Glutamatergic neuron (in vitro differentiated cells): ENCODE measurements around the gene RILP. TPM values are rescaled to one million over a fixed set of nuclear protein-coding genes. Genes with fewer than 3 reads are reported as not detected.

Source experiments
- DNase-seq: peaks from one replicate; pipeline ENCODE4 v3.0.0; 2022
- H3K27ac Mint-ChIP-seq: one replicate; pipeline ENCODE4 v1.8.0; 2020; ENCODE audit warnings: mild to moderate bottlenecking, mixed read lengths, inconsistent platforms; ENCODE audit not compliant: unreplicated experiment
- H3K27me3 Mint-ChIP-seq: one replicate; pipeline ENCODE4 v1.8.0; 2020; ENCODE audit warnings: mild to moderate bottlenecking, moderate library complexity, mixed read lengths, inconsistent platforms; ENCODE audit not compliant: unreplicated experiment
- H3K36me3 Mint-ChIP-seq: one replicate; pipeline ENCODE4 v1.8.0; 2020; ENCODE audit warnings: mild to moderate bottlenecking, mixed read lengths, inconsistent platforms; ENCODE audit not compliant: unreplicated experiment
- H3K4me1 Mint-ChIP-seq: one replicate; pipeline ENCODE4 v1.8.0; 2020; ENCODE audit warnings: mild to moderate bottlenecking, low read depth, mixed read lengths, inconsistent platforms; ENCODE audit not compliant: unreplicated experiment
- H3K4me3 Mint-ChIP-seq: one replicate; pipeline ENCODE4 v1.8.0; 2020; ENCODE audit warnings: mild to moderate bottlenecking, mixed read lengths, inconsistent platforms; ENCODE audit not compliant: unreplicated experiment
- H3K9me3 Mint-ChIP-seq: one replicate; pipeline ENCODE4 v1.8.0; 2020; ENCODE audit warnings: mild to moderate bottlenecking, moderate library complexity, mixed read lengths, inconsistent platforms; ENCODE audit not compliant: unreplicated experiment
- total RNA-seq: library from RNA; stranded (reverse); fragmentation: NEBNext Ultra II Directional; extraction: Animal tissue kit (Norgen Biotek cat#: 25700); gene quantifications from one replicate; pipeline ENCODE4 v1.2.1, GENCODE V29; 2021; ENCODE audit not compliant: unreplicated experiment
- TF ChIP-seq, protein P1 (sequence below): fragments of 200-600 bp; sonication (generic); IDR thresholded peaks from one replicate; pipeline ENCODE4 v1.5.0; 2021; ENCODE audit not compliant: partially characterized antibody, unreplicated experiment

The RILP gene
- total RNA-seq, 1 donor from 2014 or later, result 4.2 TPM

DNA sequence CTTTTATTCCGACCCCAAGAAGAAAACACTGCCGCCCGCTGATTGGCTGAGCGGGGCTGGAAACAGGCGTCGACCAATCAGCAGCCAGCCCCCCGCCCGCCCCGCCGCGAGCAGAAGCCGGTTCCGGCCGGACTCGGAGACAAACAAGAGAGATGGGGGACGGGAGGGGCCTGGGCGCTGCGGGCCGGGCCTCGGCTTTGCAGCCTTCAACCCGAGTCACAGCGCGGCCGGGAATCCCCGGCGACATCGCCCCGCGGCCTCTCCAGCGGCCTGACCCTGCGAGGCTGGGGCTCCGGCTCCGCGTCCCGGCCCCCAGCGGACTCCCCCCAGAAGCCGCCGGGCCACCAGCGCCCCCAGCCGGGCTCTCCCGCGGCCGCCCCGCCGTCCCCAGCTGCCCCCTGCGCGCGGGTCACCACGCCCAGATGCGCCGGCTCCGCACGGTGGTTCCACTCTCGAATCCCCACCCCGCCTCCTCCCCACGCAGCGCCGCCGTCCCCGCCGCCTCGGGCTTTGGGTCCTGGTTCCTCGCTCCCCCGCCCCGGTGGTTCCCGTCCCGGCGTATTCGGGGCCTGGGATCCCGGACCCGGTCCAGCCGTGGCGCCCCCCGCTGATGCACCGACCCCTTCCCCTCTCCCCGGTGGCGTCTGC lies 20.7 kb downstream of the RILP start:
- Mint-ChIP-seq H3K4me1 (peaks cover 18% of the 10 kb centered on the region), H3K4me3 (peak overlapping the region; percentile 89), H3K27ac (peak overlapping the region; percentile 94), H3K27me3 (peaks cover 14% of the 10 kb centered on the region), H3K9me3 (peaks cover 13% of the 10 kb centered on the region), H3K36me3 (no peaks in the 10 kb centered on the region)
- DNase-seq, result peak; percentile 99
- TF ChIP-seq, protein P1, sequence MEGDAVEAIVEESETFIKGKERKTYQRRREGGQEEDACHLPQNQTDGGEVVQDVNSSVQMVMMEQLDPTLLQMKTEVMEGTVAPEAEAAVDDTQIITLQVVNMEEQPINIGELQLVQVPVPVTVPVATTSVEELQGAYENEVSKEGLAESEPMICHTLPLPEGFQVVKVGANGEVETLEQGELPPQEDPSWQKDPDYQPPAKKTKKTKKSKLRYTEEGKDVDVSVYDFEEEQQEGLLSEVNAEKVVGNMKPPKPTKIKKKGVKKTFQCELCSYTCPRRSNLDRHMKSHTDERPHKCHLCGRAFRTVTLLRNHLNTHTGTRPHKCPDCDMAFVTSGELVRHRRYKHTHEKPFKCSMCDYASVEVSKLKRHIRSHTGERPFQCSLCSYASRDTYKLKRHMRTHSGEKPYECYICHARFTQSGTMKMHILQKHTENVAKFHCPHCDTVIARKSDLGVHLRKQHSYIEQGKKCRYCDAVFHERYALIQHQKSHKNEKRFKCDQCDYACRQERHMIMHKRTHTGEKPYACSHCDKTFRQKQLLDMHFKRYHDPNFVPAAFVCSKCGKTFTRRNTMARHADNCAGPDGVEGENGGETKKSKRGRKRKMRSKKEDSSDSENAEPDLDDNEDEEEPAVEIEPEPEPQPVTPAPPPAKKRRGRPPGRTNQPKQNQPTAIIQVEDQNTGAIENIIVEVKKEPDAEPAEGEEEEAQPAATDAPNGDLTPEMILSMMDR, result no peak

DNA sequence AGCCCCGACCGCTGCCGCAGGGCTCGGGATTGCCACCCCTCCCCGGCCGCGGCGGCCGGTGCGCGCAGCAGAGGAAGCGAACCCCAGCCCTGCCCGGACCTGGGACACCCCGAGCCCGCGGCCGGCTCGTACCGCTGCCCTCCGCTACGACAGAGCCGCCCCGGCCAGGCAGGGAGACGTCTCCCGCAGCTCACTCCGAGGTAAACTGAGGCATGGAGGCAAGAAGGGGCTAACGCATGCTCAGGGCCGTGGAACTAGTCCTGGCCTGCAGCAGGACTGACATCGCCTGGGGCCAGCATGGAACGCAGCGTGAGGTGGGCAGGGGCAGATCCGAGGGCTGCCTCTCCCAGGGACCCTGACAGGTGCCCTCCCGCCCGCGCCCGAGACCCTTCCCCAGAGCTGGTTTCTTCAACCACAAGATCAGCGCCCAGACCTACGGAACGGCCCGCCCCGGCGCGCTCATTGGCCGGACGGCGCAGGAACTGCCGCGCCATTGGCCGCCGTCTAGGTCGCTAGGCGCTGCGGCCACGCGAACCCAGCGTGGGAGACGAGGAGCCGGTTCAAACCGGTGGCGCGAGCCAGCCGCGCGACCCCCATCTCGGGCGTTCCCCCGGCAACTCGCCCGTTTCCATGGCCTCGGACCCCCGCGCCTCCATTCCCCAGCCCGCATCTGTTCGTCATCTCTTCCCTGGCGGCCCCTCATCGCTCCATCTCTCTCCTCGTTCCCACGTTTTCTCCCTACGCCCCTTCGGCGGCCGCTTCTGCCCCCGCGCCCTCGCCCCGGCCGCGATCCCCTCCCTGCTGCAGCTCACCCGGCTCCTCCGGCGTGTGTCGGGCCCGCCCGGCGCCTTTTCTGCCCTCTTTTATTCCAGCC lies 21.4 kb downstream of the RILP start, which contains the start of gene SLC43A2:
Gene SLC43A2, minus strand, starts transcription at position 853 of the 874 bp plus-strand sequence. CDS start 960 bp downstream, outside the sequence.
- Mint-ChIP-seq H3K4me3 (peak within 1 kb of the TSS; percentile 89), H3K27me3 (peaks cover 14% of the 10 kb centered on the region), H3K27ac (peak within 1 kb of the TSS; percentile 94), H3K36me3 (no peaks in the 10 kb centered on the region), H3K9me3 (peaks cover 13% of the 10 kb centered on the region), H3K4me1 (peaks cover 18% of the 10 kb centered on the region)
- TF ChIP-seq, protein P1, result no peak
- peak; percentile 94 for DNase-seq

DNA sequence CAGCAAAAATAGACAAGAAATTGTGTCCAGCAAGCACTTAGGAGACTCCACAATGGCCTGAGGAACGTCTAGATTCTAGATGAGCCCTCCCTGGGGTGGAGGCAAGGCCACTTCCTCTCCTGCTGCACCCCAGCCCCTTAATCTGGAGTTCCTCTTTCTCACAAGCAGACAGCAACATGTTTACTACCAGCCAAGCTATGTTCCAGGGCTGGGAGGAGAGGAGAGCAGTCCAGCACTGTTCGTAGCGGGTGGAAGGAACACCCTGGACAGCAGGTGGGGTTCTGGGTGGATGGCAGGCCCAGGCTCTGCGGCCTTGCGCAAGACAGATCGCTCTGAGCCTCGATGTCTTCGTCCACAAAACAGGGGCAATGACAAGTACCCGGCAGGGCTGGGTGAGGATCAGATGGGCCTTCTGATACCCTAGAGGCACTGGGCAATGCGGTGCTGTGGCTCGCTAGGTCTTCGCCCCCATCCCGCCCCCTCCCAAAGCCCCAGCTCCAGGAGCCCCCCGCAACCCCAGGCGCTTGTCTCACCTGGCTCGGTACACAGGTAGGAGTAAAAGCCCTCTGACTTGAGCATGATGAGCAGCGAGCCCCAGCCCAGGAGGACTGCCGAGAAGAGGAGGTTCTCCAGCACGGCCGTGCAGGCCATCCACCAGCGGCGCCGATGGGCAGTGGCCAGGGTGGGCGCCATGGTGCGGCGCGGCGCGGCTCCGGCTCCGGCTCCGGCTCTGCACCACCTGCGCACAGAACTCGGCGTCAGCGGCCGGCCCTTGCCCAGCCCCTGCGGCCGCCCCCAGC lies 22.3 kb downstream of the RILP start:
- peak; percentile 51 for DNase-seq
- Mint-ChIP-seq H3K27ac (no peak overlapping the region), H3K27me3 (peaks cover 14% of the 10 kb centered on the region), H3K4me3 (peak overlapping the region; percentile 82), H3K4me1 (peaks cover 18% of the 10 kb centered on the region), H3K9me3 (peaks cover 13% of the 10 kb centered on the region), H3K36me3 (no peaks in the 10 kb centered on the region)
- TF ChIP-seq, protein P1, result no peak

DNA sequence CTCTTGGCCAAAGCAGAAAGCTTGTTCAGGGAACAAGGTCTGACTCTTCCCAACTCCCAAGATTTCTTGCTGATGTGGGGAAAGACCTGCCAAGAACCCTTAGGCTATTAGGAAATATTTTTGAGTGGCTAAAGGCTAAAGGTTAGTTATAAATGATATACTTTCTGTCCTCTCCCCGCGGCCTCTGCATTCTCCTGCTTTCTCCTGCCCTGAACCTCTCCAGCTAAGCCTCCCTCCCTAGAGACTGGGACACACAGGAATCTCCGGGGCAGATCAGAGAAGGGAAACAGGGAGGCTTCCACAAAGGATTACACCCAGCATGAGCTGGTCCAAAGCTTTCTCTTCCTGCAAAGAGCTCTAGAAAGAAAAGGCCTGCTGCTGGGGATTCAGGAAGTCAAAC lies 23.3 kb downstream of the RILP start:
- no peak overlapping the region for H3K27ac Mint-ChIP-seq
- H3K4me3 Mint-ChIP-seq, result peak overlapping the region; percentile 82
- H3K27me3 Mint-ChIP-seq, result peaks cover 14% of the 10 kb centered on the region
- DNase-seq, result no peak
- peaks cover 16% of the 10 kb centered on the region for H3K4me1 Mint-ChIP-seq
- H3K36me3 Mint-ChIP-seq, result no peaks in the 10 kb centered on the region
- TF ChIP-seq, protein P1, result no peak
- H3K9me3 Mint-ChIP-seq, result peaks cover 12% of the 10 kb centered on the region
